WTC11 (cell line): ENCODE data around the gene C1orf174.

Experiments
- CREB1 ChIP-seq: sonication (generic); formaldehyde crosslinking; IDR thresholded peaks from 2 replicates; pipeline ENCODE4 v1.8.0; 2023; ENCODE audit warnings: mild to moderate bottlenecking, missing genetic modification reagents
- JUN ChIP-seq: sonication (generic); formaldehyde crosslinking; IDR thresholded peaks from 2 replicates; pipeline ENCODE4 v1.8.0; 2023; ENCODE audit warnings: mild to moderate bottlenecking, missing genetic modification reagents
- NR3C1 ChIP-seq: sonication (generic); formaldehyde crosslinking; conservative IDR thresholded peaks from 2 replicates; pipeline ENCODE4 v1.8.1; 2023; ENCODE audit warnings: low read depth, mild to moderate bottlenecking, missing genetic modification reagents
- SP1 ChIP-seq: sonication (generic); formaldehyde crosslinking; conservative IDR thresholded peaks from 2 replicates; pipeline ENCODE4 v1.8.1; 2022; ENCODE audit warnings: missing genetic modification reagents
- TEAD4 ChIP-seq: sonication (generic); formaldehyde crosslinking; IDR thresholded peaks from 2 replicates; pipeline ENCODE4 v1.8.0; 2022; ENCODE audit warnings: mild to moderate bottlenecking, missing genetic modification reagents
- TF ChIP-seq, protein P1 (sequence below): fragments of 200-600 bp; IDR thresholded peaks from 2 replicates; pipeline ENCODE4 v1.8.0; 2022; ENCODE audit warnings: antibody characterized with exemption
- TF ChIP-seq, protein P2 (sequence below): sonication (generic); formaldehyde crosslinking; IDR thresholded peaks from 2 replicates; pipeline ENCODE4 v1.8.0; 2022; ENCODE audit warnings: missing genetic modification reagents

DNA sequence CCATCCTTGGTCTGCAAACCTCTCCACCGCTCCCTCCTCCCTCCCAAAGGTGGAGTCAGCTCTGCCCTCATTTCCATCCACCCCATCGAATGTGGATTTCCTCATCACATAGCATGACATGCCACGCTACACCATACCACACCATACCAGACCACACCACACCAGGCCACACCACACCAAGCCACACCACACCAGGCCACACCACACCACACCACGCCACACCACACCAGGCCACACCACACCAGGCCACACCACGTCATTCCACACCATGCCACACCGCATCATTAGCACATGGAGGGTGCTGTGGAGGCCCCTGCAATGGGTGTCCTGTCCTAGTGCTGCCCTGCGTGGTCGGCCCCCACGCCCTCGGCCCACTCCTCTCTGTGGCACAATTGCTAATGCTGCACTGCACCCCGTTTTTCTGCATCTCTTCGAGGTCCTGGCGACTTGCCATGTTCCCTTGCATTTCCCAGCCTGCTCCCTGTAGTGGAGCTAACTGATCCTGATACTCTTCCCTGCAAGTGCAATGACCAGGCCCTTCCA, 31.5 kb downstream of the C1orf174 start:
- TF ChIP-seq, protein P1, sequence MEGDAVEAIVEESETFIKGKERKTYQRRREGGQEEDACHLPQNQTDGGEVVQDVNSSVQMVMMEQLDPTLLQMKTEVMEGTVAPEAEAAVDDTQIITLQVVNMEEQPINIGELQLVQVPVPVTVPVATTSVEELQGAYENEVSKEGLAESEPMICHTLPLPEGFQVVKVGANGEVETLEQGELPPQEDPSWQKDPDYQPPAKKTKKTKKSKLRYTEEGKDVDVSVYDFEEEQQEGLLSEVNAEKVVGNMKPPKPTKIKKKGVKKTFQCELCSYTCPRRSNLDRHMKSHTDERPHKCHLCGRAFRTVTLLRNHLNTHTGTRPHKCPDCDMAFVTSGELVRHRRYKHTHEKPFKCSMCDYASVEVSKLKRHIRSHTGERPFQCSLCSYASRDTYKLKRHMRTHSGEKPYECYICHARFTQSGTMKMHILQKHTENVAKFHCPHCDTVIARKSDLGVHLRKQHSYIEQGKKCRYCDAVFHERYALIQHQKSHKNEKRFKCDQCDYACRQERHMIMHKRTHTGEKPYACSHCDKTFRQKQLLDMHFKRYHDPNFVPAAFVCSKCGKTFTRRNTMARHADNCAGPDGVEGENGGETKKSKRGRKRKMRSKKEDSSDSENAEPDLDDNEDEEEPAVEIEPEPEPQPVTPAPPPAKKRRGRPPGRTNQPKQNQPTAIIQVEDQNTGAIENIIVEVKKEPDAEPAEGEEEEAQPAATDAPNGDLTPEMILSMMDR: no peak
- TF ChIP-seq CREB1 (CRISPR knock-in tag) (no peak), JUN (CRISPR knock-in tag) (no peak), SP1 (no peak), NR3C1 (no peak), TEAD4 (CRISPR knock-in tag) (no peak)
- TF ChIP-seq, protein P2, sequence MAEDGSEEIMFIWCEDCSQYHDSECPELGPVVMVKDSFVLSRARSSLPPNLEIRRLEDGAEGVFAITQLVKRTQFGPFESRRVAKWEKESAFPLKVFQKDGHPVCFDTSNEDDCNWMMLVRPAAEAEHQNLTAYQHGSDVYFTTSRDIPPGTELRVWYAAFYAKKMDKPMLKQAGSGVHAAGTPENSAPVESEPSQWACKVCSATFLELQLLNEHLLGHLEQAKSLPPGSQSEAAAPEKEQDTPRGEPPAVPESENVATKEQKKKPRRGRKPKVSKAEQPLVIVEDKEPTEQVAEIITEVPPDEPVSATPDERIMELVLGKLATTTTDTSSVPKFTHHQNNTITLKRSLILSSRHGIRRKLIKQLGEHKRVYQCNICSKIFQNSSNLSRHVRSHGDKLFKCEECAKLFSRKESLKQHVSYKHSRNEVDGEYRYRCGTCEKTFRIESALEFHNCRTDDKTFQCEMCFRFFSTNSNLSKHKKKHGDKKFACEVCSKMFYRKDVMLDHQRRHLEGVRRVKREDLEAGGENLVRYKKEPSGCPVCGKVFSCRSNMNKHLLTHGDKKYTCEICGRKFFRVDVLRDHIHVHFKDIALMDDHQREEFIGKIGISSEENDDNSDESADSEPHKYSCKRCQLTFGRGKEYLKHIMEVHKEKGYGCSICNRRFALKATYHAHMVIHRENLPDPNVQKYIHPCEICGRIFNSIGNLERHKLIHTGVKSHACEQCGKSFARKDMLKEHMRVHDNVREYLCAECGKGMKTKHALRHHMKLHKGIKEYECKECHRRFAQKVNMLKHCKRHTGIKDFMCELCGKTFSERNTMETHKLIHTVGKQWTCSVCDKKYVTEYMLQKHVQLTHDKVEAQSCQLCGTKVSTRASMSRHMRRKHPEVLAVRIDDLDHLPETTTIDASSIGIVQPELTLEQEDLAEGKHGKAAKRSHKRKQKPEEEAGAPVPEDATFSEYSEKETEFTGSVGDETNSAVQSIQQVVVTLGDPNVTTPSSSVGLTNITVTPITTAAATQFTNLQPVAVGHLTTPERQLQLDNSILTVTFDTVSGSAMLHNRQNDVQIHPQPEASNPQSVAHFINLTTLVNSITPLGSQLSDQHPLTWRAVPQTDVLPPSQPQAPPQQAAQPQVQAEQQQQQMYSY: no peak
